Retina (tissue), 1 donor: ENCODE measurements around the gene PPP2R5C.

Source experiments
- DNase-seq: peaks from one replicate; pipeline ENCODE4 v3.0.0-alpha.2; 2016

PPP2R5C gene

GRCh38 chr14:101893759-101894158, 132.2 kb downstream of the PPP2R5C start:
- DNase-seq, result no peak

DNA sequence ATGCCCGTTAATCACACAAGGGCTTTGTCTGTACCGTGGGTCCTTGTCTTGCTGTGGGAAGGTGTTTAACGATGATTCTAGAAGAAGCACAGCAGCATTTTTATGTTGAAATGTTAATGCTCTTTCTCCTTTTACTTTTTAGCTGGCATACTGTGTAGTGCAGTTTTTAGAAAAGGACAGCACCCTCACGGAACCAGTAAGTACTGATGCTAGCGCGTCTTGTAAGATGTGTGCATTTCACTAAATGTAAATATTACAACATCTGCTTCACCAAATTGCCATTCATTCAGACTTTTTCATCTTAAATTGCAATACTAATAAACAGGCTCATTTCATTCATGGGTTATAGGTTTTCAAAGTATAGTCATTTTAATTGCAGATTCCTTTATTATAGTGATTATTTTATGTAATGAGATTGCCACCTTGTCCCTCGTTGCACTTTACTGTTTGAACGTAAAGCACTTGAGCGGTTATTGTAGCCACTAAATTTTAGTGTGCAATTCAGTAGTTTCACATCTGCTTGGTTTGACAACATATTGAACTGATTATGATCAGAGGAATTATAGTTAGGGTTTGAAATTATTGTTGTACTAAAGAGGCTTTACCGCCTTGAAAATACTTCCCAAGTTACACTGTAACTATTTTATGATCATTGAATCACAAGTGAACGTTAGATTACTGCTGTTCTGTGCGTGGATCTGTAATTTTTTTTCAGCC, 133.0 kb downstream of the PPP2R5C start:
- DNase-seq, result no peak

GRCh38 chr14:101895256-101895655, 133.7 kb downstream of the PPP2R5C start:
- DNase-seq, result no peak

DNA sequence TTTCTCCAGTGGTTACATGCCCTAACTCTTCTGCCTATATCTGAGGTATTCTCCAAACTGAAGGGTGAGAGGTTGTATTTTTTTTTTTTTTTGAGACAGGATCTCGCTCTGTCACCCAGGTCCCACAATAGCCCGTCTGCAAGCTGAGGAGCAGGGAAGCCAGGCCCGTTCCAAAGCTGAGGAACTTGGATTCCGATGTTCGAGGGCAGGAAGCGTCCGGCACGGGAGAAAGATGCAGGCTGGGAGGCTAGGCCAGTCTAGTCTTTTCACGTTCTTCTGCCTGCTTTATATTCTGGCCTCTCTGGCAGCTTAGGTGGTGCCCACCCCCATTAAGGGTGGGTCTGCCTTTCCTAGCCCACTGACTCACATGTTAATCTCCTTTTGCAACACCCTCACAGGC, 135.8 kb downstream of the PPP2R5C start:
- DNase-seq, result no peak

DNA sequence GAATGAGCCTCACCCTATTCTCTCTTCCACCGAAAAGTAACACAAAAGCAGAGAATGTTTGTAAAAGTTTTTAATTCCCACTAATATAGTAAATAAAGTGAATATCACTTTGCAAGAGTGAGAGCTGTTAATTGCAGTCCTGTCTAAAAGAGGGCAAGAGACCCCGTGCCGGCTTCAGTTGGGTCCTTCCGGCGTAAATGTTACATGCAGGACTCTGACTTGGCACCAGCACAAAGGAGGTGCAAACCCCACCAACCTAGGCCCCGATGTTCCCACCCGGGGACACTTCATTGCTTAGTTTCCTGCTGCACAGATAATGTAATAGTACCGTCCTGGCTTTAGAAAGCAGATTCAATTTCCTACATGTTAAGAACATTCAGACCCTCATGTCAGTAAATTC, 136.9 kb downstream of the PPP2R5C start:
- no peak for DNase-seq

- no peak for DNase-seq
Observed at GRCh38 chr14:101899263-101899662, 137.8 kb downstream of the PPP2R5C start.

GRCh38 chr14:101900253-101900652, 138.7 kb downstream of the PPP2R5C start:
- peak; percentile 14 for DNase-seq

GRCh38 chr14:101903111-101903561, 141.6 kb downstream of the PPP2R5C start:
- DNase-seq, result no peak

- no peak for DNase-seq
Observed at GRCh38 chr14:101905614-101906013, 144.1 kb downstream of the PPP2R5C start.

DNA sequence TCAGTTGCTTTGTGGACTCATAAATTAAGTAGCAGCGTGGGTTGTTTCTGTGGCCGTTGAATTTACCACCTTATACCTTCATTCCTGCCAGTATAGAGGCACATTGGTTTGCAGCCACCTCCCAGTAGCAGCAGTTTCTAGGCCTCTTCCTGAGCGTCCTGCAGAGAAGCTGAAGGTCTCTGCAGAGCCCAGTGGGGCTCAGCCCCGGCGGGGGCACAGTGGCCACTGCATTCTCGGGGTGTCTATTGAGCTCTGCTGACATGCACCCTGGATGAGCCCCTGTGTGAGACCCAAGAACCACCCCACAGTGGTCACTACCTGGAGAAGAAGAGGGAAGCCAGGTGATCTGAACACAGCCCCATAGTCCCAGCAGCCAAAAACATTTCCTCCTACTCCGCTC, 145.1 kb downstream of the PPP2R5C start:
- DNase-seq, result no peak

DNA sequence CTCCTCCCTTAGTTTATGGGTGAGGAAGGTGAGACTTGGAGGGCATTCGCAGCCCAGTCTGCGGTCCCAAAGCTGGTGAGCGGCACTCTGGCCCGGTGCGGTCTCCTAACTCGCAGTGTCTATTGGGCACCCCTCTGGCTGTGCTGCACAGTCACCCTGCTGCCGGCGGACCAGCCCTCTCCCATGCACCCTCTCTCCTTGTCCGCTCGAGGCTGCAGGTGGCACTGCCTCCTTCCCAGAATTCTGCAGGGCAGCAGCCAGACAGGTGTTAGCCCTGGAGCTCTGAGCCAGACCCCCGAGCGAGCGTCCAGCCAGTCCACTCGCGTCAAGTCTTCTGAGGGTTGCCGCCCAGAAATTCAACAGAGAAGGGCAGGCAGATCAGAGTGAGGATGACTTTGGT, 146.1 kb downstream of the PPP2R5C start:
- DNase-seq, result no peak

- DNase-seq, result no peak
Observed at GRCh38 chr14:101908795-101909194, 147.3 kb downstream of the PPP2R5C start.

GRCh38 chr14:101909371-101910096, 148.0 kb downstream of the PPP2R5C start:
- no peak for DNase-seq

DNA sequence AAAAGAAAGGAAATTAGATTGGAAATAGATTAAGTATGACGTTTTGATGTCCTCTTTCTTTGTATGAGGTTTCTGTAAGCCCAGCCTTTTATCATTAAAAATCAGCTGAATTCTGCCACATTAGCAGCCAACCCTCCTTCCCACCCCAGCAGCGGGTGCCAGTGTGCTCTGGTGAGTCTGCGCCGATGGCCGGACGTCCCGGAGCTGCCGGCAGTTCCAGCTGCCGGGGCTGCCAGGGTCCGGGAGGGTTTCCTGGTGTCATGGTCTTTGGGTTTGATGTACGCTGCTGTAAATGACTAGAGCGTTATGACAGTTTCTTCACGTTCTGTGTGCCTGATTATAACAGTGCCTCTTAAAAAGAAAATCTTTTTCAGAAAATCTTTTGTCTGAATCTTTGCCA, 151.3 kb downstream of the PPP2R5C start:
- no peak for DNase-seq

- no peak for DNase-seq
Observed at GRCh38 chr14:101914083-101914482, 152.6 kb downstream of the PPP2R5C start.

GRCh38 chr14:101915871-101916815, 154.6 kb downstream of the PPP2R5C start:
- no peak for DNase-seq

- peak; percentile 33 for DNase-seq
Observed at GRCh38 chr14:101916816-101917412, 155.4 kb downstream of the PPP2R5C start.

DNA sequence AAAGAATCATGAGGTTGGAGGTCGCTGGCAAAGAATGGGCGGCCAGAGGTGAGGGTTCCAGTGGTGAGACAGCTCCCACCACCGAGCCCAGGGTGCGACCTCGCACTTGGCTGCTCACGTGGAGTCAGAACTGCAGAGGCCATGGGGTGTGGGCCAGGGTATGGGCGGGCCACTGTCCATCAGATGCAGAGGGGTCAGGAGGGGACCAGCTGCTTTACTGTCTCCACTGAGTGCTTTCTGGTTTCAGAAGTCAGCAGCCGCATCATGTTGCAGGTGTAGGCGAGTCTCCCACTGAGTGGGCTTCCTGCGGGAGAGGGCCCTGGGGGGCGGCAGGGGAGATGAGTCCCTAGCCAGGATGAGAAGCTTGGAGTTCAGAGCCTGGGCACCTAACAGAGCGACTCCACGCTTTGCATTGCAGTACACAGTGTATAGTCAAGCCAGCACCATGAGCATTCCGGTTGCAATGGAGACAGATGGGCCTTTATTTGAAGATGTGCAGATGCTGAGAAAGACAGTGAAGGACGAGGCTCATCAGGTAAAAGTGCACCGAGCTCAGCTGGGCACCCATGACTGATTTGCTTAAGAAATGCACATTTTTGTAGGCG, 156.0 kb downstream of the PPP2R5C start:
- peak; percentile 59 for DNase-seq

DNA sequence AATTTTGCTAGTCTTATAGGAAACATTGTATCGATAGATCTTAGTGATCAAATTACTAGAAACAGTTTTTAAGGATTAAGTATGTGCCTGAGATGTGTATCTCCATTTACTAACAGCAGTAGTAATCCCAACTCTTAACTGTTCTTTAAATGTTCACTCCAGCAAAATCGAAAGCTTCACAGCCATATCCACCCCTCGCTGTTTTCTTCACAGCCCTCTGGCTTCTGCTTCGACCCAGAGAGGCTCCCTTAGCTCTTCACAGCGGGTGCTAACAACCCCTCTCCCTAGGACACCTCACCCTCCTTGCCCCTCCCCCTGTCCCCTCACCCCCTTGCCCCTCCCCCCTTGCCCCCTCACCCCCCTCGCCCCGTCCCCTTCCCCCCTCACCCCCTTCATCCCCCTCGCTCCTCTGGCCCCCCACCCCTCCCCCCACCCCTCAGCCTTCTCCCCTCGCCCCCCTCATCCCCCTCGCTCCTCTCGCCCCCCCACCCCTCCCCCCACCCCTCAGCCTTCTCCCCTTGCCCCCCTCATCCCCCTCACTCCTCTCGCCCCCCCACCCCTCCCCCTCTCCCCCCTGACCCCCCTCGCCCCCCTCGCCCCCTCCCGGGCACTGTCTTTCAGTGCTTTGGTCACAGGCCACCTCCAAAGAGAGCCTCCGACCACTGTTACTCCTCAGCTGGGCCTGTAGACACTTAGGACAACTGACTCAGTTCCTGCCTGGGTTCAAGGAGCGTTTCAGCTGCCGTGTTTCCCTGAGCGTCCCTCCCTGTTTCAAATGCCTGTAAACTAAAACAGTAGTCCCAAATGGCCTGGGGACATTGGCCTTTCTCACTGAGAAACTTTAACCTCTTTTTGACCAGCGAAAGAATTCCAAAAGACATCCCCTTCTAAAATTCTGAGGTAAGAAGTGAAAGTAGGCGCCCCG, 156.8 kb downstream of the PPP2R5C start:
- no peak for DNase-seq

- DNase-seq, result no peak
Observed at GRCh38 chr14:101920271-101920670, 158.8 kb downstream of the PPP2R5C start.

DNA sequence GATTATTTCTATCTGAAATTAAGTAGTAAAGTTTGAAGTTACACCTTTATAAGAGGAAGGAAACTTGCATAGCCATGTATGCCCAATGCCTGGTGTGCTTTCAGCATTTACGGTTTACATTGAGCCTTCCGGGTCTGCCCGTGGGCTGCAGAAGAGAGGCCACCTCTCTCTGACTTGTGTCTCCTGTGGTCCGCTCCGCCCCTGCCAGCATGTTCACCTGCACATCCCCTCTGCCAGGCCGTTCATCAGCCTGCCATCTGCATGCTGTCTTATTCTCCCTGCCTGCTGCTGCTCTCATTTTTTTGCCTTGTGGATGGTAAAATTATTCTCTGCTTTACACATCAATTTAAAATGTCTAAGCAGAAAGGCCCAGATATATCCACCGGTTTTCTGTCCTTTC, 161.4 kb downstream of the PPP2R5C start:
- DNase-seq, result no peak
